ENCODE measurements around the gene RPL18.

DNA sequence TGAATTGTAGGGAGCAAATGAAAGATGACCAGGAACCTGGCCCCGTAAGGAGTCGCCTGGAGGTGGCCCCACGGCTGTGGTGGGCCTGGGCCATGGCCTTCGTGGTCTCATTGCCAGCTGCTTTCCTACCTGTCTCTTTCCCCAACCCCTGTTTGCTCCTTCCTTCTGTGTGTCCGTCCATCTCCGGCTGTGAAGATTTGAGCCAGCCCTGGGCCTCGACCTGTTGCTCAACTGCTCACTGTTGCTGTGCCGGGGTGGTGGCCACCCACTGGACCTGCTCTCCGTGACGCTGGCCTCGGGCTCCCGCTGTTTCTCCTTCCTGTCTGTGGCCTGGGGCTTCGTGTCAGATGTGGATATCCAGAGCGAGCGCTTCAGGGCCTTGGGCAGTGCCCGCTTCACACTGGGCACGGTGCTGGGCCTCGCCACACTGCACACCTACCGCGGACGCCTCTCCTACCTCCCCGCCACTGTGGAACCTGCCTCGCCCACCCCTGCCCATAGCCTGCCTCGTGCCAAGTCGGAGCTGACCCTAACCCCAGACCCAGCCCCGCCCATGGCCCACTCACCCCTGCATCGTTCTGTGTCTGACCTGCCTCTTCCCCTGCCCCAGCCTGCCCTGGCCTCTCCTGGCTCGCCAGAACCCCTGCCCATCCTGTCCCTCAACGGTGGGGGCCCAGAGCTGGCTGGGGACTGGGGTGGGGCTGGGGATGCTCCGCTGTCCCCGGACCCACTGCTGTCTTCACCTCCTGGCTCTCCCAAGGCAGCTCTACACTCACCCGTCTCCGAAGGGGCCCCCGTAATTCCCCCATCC lies 9.7 kb upstream of the RPL18 start:
- TF ChIP-seq, protein P1, sequence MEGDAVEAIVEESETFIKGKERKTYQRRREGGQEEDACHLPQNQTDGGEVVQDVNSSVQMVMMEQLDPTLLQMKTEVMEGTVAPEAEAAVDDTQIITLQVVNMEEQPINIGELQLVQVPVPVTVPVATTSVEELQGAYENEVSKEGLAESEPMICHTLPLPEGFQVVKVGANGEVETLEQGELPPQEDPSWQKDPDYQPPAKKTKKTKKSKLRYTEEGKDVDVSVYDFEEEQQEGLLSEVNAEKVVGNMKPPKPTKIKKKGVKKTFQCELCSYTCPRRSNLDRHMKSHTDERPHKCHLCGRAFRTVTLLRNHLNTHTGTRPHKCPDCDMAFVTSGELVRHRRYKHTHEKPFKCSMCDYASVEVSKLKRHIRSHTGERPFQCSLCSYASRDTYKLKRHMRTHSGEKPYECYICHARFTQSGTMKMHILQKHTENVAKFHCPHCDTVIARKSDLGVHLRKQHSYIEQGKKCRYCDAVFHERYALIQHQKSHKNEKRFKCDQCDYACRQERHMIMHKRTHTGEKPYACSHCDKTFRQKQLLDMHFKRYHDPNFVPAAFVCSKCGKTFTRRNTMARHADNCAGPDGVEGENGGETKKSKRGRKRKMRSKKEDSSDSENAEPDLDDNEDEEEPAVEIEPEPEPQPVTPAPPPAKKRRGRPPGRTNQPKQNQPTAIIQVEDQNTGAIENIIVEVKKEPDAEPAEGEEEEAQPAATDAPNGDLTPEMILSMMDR (conservative IDR thresholded peaks at IDR 0.05; ENCODE audit: low read length) = no peak
- TF ChIP-seq EZH2phosphoT487 (IDR thresholded peaks at IDR 0.05; ENCODE audit: borderline replicate concordance) = no peak
